GM20000 (cell line): Measurements from ENCODE around the gene MYMK.

Source experiments
- DNase-seq: peaks from one replicate; pipeline ENCODE4 v3.0.0; 2012; ENCODE audit warnings: low spot score
- TF ChIP-seq, protein P1 (sequence below): IDR thresholded peaks from 2 replicates; pipeline ENCODE4 v1.5.1; 2012; ENCODE audit warnings: mild to moderate bottlenecking, control low read depth; ENCODE audit errors: extremely low read depth, missing control alignments

MYMK gene

DNA sequence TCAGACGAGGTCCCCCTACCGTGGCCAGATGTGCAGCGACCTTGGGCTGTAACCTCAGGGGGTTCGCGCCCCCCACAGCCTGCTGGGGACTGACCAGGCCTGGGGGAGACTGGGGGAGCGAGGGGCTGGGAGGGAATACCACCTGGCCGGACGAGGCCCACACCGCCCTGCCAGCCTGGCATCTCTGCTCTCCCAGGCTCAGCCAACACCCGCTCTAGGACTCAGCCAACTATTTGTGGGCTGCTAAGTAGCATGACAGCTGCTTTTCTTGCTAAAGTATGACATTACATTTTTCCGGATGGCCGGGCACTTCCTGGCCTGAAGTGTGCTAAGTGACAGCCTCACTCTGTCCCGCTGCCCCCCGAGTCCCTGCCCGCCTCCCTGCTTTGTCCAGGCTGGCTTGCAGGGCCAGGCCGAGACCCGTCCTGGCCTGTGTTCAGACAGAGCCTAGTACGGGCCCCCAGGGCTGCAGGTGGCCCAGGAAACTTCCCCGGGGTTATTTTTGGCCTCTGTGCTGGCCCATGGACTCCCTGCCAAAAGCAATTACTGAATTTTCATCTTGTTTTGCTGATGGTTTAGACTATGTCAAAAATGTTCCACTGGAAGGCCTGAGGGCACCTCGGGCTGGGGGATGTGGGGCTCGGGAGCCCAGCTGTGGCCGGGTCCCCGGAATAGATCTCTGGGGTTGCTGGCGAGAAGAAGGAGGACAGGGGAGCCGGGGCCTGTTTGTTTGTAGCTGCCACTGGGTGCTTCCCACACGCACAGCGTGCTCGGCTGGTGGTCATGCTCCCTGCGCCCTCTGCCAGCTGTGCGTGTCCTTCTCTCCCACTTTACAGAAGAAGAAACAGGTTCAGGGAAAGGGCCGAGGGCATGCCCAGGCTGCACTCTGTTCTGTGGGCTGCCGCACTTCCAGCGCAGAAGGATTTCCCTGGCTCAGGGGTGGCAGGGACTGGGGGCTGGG is 32.4 kb downstream of the MYMK start:
- TF ChIP-seq, protein P1, sequence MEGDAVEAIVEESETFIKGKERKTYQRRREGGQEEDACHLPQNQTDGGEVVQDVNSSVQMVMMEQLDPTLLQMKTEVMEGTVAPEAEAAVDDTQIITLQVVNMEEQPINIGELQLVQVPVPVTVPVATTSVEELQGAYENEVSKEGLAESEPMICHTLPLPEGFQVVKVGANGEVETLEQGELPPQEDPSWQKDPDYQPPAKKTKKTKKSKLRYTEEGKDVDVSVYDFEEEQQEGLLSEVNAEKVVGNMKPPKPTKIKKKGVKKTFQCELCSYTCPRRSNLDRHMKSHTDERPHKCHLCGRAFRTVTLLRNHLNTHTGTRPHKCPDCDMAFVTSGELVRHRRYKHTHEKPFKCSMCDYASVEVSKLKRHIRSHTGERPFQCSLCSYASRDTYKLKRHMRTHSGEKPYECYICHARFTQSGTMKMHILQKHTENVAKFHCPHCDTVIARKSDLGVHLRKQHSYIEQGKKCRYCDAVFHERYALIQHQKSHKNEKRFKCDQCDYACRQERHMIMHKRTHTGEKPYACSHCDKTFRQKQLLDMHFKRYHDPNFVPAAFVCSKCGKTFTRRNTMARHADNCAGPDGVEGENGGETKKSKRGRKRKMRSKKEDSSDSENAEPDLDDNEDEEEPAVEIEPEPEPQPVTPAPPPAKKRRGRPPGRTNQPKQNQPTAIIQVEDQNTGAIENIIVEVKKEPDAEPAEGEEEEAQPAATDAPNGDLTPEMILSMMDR = no peak
- DNase-seq = no peak

DNA sequence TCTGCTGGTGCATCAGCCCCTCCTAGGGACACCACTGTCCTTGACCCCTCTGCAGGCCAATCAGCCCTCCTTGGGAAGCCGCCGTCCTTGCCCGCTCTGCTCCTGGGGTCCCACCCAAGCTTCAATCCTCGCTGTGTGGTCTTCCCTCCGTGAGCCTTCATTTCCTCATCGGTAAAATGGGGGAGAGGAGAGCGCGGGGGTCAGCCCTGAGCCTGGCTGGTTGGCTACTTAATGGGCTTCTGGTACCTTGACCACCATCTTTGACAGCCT is 33.2 kb downstream of the MYMK start:
- no peak for DNase-seq
- TF ChIP-seq, protein P1 = no peak

DNA sequence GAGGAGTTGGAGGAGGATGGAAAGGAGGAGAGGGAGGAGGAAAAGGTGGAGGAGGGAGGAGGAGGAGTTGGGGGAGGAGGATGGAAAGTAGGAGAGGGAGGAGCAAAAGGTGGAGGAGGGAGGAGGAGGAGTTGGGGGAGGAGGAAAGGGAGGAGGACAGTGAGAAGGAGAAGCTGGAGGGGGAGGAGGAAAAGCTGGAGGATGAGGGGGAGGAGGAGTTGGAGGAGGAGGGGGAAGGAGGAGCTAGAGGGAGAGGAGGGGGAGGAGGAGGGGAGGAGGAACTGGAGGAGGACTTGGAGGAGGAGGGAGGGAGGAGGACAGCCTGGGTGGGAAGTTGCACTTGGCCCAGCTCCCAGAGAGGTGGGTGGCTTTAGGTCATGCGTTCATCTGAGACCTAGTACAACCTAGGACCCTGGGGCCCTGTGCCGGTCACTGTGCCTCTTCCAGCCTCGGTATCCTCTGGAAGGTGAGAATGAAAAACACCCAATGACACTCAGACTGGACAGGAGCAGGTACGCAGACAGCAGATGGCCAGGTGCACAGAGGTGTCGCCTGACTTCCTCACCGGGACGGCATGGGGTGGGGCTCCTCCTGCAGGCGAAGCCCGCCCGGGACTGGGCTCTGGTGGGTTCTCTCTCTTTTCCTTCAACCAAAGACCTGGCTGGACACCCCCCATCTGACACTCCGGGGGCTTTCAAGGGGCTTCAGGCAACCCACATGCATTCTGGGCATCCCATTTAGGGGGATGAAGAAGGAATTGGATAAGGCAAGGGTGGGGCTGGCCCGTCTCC is 33.7 kb downstream of the MYMK start:
- DNase-seq = no peak
- TF ChIP-seq, protein P1 = no peak

DNA sequence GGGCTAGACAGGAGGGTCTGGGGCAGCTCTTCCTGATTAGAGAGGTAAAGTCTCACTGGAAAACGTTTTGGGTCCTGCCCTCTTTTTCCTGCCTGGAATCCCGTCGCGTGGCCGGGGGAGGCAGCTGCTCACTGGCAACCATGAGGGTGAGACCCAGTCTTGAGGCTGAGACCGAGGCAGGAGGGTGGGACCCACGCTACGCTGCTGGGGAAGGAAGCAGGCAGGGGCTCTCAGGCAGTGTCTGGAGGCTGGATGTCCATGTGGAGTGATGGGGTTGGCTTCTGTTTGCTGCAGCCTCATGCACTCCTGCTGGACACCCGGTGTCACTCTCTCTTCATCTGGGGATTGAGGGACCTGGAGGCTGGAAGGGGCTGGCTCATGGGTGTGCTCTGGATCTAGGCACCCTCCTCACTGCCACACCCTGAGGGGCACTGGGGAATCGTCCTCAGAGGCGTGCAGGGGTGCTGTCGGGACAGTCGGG is 34.5 kb downstream of the MYMK start:
- no peak for DNase-seq
- TF ChIP-seq, protein P1 = no peak

DNA sequence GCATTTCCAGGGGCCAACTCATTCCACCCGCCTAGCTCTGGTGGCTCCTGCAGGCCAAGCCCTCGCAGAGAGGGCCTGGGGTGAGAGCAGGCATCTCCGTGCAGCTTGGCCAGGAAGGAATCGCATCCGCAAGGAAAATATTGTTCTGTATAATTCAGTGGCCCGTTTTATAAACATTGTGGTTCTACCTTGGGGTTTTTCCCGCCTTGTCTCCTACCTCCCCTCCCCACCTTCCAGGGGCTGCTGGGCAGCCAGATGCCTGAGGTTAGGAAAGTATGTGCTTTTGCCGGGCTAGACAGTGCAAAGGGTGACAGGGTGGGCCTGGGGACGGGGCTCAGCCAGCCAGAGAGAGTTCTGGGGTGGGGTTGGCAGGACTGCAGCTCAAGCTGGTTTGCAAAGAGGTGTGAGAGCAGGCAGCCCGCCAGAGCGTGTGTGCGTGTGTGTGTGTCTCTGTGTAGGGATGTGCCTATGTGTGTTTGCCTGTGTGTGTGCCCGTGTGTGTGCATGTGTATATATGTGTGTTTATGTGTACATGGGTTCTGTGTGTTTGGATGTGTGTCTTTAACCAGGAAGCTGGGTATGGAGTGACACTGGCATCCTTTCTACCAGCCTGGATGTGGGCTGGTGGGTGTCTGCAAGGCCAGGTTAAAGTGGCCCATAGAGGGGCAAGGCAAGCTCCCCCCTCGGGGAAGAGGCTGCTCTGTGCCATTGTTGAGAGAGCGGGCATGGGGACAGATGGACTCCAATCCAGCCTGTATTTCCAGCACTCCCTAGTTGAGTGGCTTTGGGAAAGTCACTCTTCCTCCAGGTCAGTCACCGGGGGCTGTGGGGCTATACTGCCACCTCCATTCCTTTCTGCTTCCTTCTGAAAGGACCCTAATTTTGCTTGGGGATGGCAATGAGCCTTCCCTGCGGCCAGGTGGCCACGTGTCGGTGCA is 35.2 kb downstream of the MYMK start:
- DNase-seq = no peak
- TF ChIP-seq, protein P1 = no peak

DNA sequence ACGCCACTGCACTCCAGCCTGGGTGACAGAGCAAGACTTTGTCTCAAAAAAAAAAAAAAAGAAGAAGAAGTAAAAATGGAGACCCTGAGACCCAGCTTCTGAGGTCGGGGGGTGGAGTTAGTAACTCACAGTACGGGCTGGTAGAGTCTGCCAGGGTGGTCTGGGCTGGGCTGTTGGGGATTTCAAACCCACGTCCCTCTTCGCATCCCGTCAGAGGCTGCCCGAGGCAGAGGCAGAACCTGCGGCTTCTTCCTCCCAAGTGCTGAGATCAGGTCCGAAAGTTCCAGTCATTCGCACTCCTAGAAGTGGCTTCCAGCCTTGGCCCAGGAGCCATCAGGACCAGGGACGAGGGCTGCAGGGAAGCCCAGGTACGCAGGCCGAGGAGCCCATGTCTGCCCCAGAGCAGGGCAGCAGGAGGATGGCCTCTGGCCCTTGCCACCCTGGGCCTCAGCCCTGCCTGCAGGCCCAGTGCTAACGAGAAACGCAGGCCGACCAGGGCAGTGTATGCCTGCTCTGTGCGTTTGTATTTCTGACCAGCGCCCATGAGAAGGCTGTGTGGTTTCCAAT is 36.0 kb downstream of the MYMK start:
- DNase-seq = no peak
- TF ChIP-seq, protein P1 = no peak
